ENCODE results near the gene OR6C3.
"Not testable (repeated sequence)": the region's sequence is repeated elsewhere in the genome, so short reads cannot be mapped to it uniquely, and the experiment has no call there.

Gene OR6C3

GRCh38 chr12:55330446-55330845, at the start of gene OR6C3:
Gene OR6C3, plus strand, starts transcription at chr12:55330746. Its CDS starts 955 bp downstream, at chr12:55331701.
- DNase-seq (ENCODE audit: low read depth in 3 of 3), result no peak

DNA sequence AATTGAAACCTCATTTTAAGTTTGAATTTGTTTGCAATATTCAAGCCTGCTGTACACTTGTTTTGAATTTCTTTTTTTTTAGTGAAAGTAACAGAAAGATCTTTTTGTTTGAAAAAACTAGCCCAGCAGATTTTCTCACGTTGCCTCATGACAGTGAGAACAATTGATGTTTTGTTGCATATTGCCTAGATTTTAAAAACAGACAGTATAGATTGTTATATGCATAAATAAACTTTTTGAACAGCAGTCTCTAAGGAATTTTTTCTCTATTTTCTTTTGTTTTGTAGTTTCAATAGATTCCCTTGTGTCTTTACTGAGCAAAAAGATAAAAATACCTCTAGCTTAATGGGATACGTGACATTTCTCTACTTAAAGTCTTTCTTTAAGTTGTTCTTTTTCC, 49.6 kb upstream of the OR6C3 start:
- DNase-seq (ENCODE audit: low read depth in 3 of 3), result no peak

DNA sequence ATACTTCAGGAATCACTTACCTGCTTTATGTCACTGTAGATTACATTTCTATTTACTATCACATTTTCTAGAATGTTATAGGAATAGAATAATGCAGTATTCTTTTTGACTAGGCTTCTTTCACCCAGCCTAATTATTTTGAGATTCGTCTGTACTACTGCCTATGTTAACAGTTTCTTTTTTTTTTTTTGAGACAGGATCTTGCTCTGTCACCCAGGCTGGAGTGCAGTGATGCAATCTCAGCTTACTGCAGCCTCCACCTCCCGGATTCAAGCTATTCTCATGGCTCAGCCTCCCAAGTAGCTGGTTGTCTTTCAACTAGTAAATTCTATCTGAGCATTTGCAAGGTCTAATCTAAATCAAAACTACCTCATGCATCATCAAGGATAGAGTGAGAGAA, 40.5 kb upstream of the OR6C3 start:
- DNase-seq (ENCODE audit: low read depth in 3 of 3), result no peak

- no peak for DNase-seq (ENCODE audit: low read depth in 3 of 3)
Measured at GRCh38 chr12:55296469-55296868, 34.1 kb upstream of the OR6C3 start, which contains the start of gene OR6C6. Gene OR6C6, minus strand, starts transcription at chr12:55296569. Its CDS starts 1,337 bp downstream, at chr12:55295232.

GRCh38 chr12:55314043-55314442, 16.5 kb upstream of the OR6C3 start, which contains the start of gene OR6C1:
Gene OR6C1, plus strand, starts transcription at chr12:55314343. Its CDS starts 6,257 bp downstream, at chr12:55320600.
- DNase-seq (ENCODE audit: low read depth in 3 of 3), result no peak

GRCh38 chr12:55320201-55320600, 10.3 kb upstream of the OR6C3 start:
- no peak for DNase-seq (ENCODE audit: low read depth in 3 of 3)

DNA sequence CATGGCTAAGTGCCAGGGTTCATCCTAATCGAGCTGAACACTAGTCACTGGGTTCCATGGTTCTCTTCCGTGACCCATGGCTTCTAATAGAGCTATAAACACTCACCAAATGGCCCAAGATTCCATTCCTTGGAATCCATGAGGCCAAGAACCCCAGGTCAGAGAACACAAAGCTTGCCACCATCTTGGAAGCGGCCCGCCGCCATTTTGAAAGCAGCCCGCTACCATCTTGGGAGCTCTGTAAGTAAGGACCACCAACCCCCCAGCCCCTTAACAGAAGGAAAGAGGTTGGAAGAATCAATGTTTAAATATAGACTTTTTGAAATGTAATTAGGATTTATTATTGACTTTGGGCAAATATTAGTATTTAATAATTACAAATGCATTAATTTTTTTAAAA, 4.7 kb upstream of the OR6C3 start:
- not testable (repeated sequence) for DNase-seq (ENCODE audit: low read depth in 3 of 3)

DNA sequence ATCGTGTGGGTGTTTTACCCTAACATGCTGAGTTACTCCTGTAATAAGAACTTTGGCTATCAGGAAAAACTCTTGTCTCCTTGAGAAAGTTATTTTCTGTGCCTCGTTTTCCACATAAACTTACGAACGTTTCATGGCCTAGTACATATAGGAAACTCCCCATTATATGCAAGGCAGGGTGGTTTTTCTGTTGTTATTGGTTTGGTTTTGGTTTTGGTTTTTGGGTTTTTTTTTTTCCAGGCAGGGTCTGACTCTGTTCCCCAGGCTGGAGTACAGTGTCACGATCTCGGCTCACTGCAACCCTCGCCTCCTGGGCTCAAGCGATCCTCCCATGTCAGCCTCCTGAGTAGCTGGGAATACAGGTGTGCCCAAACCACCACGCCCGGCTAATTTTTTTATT, 5.5 kb downstream of the OR6C3 start:
- DNase-seq (ENCODE audit: low read depth in 3 of 3), result no peak

GRCh38 chr12:55355338-55355737, 24.8 kb downstream of the OR6C3 start:
- DNase-seq (ENCODE audit: low read depth in 3 of 3), result not testable (repeated sequence)

DNA sequence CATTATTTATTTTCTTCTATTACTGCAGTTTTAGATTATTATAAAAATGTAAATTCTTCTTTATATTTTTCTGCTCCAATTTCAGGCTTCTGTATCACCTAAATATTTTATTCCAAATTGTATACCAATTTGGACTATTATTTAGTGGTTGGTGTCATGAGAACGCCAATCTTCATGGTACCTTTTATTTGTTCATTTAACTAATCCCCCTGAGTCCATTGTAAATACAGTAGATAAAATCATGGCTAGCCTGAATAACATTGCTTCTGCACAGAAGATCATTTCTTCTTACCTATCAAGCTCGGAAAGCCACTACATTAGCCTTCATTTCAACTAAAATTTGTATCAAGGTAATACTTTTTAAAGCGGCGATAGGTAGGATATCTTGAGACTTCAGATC, 32.1 kb downstream of the OR6C3 start, which contains the start of gene OR6C75:
OR6C75 (plus strand) TSS at position 301 of the 400 bp plus-strand sequence. CDS start 2,136 bp downstream, outside the sequence.
- no peak for DNase-seq (ENCODE audit: low read depth in 3 of 3)

- DNase-seq (ENCODE audit: low read depth in 3 of 3), result no peak
Measured at GRCh38 chr12:55365086-55365485, 34.5 kb downstream of the OR6C3 start.

DNA sequence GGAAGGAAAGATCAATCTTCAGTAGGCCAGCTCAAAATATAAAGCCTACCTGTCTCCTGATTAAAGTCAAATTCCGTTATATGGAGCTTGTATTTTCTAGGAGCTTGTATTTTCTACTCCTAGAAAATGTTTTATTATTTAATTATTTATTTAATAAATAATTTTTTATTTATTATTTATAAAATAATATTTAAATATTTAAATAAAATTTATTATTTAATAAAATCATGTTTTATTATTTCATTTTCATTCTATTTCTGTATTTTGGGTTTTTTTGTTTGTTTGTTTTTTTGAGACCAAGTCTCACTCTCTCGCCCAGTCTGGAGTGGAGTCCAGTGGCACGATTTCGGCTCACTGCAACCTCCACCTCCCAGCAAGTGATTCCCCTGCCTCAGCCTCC, 42.0 kb downstream of the OR6C3 start:
- no peak for DNase-seq (ENCODE audit: low read depth in 3 of 3)

Measured in stimulated activated CD4-positive, alpha-beta T cell treated with anti-CD3 and anti-CD28 coated beads, TNF-alpha, amount 100 ng/mL, for 4 hours (primary cell).